Measurements from ENCODE around the gene ATG16L2.

- TF ChIP-seq REST (IDR thresholded peaks at IDR 0.05; ENCODE audit: insufficient replicate concordance, low read depth) (no peak), CTCF (IDR thresholded peaks at IDR 0.05; ENCODE audit: insufficient read depth, low read length) (no peak), GABPA (IDR thresholded peaks at IDR 0.05; ENCODE audit: low read depth) (no peak)
Observed at GRCh38 chr11:72851726-72852125, 37.5 kb downstream of the ATG16L2 start.

Data from HL-60 (cell line).